ENCODE data around the gene CPLX3.
"Not testable (repeated sequence)": the region's sequence is repeated elsewhere in the genome, so short reads cannot be mapped to it uniquely, and the experiment has no call there.

CPLX3 gene

DNA sequence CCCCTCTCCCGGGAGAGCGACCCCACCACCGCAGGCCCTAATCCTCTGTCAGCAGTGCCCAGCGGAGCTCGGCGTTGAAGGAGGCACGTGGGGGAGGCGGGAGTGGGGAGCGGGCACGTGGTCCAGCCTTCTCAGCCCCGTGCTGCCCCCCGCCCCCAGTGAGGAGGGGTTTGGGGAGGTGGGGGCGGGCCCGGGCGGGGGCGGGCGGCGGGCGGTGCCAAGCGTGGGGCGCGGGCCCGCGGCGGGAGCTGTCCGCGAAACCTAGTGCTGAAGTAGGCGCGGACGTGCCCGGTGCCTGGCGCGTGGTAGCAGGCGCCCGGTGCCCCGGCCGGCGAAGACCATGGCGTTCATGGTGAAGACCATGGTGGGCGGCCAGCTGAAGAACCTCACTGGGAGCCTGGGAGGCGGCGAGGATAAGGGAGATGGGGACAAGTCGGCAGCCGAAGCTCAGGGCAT is at the start of gene CPLX3:
Gene CPLX3 (plus strand): TSS at position 264 of the 456 bp plus-strand sequence. CDS start 77 bp downstream, at position 341.
- in situ Hi-C loops (cut with HindIII; ENCODE audit: low sequenced_read_pairs): no loop called here

DNA sequence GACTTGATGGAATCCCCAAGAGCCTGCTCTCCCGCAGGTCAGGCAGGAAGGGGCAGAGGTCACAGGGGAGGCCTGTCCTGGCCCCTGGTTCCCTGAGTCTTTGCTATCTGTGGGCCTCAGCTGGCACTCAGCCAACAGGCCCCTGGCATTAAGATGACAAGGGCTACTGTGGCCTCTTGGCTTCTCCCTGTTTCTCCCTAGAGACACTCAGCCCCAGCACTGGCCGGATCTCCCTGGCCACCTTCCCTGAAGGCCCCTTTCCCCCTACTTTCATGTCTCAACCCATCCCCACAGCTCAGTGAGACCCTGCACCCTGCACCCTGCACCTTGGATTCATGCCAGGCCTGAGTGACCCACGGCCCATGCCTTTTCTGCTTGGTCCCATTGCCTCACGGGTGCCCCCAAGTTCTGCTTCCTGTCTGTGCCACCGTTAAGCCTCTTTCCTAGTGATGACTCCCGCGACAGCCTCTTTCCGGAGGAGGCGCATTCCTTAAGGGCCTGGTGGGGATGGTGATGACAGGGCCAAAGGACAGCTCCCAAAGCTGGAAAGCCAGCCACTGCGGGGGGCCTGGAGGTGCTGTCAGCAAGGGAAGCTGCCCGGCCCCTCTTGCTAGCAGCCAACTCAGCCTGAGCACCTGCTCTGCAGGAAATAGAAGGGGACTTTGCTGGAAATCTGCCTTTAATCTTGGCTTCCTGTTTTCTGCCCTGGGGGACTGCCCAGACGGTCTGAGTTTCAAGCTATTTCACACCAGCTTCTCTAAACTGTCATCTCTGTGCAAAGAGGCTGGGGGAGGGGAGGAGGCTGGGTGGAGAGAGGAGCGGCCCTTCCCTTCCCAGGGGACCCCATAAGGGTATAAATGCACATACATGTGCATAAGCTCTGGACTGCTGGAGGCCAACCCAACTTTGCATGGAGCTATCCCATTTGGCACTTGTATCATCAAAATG is 49.3 kb upstream of the CPLX3 start:
- in situ Hi-C loops (cut with HindIII; ENCODE audit: low sequenced_read_pairs): loop anchor here (5.0 kb wide), 1 partner anchor 75 kb away; no protein-coding TSS in a partner anchor

DNA sequence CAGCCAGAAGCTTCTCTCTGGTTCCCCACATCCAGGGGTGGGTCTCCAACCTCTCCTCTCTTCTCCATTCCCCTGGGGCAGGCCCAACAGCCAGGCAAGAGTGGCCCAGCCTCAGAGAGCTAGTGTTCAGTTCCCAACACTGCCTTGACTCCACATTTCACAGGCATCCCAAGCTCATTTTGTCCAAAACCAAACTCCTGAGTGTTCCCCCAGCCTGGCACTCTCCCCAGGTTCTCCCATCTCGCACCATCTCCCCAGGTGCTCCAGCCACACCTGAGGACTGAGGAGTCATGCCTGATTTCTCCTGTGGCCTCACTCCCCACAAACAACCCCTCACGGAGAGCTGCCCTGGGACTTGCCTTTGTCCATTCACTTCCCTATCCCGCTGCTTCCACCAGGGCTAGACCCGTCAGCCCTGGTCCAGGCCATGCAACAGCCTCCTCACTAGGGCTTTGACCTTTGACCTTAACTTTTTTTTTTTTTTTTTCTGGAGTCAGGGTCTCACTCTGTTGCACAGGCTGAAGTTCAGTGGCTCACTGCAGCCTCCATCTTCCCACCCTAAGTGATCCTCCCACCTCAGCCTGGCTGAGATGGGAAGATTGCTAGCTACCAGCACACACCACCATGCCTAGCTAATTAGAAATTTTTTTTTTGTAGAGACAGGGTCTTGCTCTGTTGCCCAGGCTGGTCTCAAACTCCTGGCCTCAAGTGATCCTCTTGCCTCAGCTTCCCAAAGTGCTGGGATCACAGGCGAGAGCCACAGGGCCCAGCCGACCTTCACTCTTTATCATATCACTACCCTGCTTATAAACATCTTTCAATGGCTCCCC is 48.4 kb upstream of the CPLX3 start:
- in situ Hi-C loops (cut with HindIII; ENCODE audit: low sequenced_read_pairs): loop anchor here (5.0 kb wide), 1 partner anchor 74 kb away; no protein-coding TSS in a partner anchor

DNA sequence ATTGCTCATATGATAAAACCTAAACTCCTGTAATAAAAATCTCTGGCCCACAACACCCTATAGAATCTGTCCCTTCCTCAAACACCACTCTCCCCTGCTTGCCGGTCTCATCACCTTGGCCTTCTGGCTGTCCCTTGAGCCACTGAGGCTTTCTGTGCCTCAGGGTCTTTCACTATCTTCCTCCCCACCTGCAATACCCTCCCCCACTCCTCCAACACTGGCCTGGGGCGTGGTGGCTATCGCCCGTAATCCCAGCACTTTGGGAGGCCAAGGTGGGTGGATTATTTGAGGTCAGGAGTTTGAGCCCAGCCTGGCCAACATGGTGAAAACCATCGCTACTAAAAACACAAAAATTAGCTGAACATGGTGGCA is 47.8 kb upstream of the CPLX3 start:
- in situ Hi-C loops (cut with HindIII; ENCODE audit: low sequenced_read_pairs): loop anchor here (5.0 kb wide), 1 partner anchor 74 kb away; no protein-coding TSS in a partner anchor

DNA sequence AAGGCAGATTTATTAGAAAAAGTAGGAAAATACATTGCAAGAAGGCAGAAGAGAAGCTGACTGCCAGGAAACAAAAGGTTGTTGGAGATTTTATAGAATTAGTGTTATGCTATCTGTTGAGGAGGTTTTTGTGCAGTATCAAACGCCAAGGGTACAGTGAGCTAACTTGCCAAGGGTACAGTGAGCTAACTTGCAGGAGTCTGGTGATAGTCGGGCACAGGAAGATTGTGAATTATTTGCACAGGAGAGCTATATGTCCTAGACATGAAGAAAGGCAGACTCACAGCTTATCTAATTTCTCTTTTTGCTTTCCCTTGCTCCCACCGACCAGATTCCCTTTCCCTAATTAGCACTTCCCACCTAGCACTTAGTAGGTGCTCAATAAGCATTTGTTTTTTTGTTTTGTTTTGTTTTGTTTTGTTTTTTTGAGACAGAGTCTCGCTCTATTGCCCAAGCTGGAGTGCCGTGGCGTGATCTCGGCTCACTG is 47.2 kb upstream of the CPLX3 start:
- in situ Hi-C loops (cut with HindIII; ENCODE audit: low sequenced_read_pairs): loop anchor here (5.0 kb wide), 1 partner anchor 73 kb away; no protein-coding TSS in a partner anchor

DNA sequence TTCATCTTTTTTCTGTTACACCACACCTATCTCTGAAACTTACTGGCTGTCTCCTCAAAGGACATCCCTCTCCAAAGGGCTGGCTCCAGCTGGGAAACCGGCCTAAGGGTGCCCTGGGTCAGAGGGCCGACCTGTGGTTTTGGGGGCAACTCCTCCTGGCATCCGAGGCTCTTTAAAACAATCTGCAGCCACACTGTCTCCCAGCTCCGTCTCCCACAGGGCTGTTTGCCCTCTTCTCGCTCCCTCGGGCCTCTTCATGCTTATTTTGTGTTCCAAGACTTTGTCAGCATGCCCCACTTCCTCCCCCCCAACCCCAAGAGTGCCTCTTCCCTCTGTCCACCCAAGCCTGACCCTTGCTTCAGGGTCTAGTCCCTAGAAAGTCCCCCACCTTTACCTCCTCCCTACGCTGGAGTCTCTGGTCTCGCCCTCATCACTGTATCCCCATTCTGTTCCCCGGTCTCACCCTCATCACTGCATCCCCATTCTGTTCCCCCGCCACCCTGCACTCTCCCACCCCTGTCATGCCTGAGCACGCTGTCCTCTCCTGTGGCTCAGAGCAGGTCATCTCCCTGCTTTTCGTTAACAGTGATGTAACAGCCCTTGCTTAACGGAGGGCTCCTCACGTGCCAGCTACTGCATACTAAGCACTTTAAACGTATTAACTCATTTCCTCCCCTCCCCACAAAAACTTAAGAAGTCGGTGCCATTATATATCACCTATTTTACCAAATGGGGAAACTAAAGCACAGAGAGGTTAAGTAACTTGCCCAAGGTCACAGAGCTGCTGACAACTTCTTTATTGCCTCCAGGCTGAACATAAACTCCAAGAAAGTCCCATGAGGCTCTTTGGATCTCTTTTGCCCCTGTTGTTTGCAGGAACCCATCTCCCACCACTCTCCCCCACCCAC is 45.6 kb upstream of the CPLX3 start:
- in situ Hi-C loops (cut with HindIII; ENCODE audit: low sequenced_read_pairs): no loop called here

DNA sequence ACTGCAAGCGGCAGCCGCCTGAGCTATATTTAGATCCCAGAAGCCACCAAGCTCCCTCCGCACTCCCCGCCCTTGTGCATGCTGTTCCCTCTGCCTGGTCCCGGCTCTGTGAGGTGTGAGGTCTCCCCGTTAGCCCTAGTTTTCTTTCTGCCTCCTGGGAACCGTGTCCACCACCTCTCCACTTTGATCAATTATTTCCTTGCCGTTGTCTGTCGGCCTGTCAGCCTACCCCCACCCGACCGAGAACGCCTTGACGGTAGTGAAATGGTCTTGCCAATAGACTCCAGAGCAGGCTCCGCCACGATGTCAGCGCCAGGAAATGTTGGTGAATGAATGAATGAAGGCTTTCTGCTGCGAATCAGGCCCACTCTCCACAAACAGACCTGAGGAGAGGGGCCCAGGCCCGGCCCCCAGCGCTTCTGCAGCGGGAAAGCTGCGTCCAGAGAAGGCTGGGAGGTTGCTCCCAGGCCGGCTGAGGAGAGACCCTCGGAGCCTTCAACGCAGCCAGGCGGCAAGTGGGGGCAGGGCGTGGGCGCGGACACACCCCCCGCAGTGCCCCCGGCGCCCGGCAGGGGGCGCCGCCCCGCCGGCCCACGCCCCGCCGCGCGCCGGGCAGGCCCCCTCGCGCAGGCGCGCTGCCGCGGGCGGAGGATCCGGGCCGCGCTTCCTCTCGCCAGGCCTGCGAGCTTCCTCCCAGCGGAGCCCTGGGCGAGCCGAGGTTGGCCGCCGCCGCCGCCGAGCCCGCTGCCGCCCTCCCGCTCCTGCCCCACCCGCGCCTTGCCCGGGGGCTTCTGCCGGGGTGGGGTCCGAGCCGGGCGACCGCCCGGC is 44.8 kb upstream of the CPLX3 start, which contains the start of gene CSK:
Gene CSK (plus strand): TSS at position 650 of the 828 bp plus-strand sequence. CDS start 16,218 bp downstream, outside the sequence.
- in situ Hi-C loops (cut with HindIII; ENCODE audit: low sequenced_read_pairs): no loop called here

DNA sequence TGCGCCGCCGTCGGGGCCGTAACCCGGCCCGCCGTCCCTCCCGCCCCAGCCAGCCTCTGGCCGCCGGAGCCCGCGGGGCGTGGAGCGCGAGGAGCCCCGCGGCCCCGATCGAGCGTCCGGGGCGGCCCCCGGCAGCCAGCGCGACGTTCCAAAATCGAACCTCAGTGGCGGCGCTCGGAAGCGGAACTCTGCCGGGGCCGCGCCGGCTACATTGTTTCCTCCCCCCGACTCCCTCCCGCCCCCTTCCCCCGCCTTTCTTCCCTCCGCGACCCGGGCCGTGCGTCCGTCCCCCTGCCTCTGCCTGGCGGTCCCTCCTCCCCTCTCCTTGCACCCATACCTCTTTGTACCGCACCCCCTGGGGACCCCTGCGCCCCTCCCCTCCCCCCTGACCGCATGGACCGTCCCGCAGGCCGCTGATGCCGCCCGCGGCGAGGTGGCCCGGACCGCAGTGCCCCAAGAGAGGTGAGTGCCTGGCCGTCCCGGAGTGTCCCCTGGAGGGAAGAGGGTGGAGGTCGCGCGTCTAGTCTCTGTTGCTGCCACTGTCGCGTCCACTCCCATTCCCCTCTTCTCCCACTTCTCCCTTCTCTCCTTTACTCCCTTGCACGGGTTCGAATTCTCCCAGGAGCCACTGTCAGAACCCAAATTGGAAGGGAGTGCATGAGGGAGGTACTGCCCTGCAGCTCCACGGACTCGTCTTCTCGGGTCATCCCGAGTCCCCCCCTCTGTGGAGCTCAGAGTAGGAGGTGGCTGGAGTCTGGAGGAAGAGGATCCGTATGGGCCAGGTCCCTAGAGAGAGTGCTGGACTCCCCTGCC is 44.0 kb upstream of the CPLX3 start:
- in situ Hi-C loops (cut with HindIII; ENCODE audit: low sequenced_read_pairs): no loop called here

DNA sequence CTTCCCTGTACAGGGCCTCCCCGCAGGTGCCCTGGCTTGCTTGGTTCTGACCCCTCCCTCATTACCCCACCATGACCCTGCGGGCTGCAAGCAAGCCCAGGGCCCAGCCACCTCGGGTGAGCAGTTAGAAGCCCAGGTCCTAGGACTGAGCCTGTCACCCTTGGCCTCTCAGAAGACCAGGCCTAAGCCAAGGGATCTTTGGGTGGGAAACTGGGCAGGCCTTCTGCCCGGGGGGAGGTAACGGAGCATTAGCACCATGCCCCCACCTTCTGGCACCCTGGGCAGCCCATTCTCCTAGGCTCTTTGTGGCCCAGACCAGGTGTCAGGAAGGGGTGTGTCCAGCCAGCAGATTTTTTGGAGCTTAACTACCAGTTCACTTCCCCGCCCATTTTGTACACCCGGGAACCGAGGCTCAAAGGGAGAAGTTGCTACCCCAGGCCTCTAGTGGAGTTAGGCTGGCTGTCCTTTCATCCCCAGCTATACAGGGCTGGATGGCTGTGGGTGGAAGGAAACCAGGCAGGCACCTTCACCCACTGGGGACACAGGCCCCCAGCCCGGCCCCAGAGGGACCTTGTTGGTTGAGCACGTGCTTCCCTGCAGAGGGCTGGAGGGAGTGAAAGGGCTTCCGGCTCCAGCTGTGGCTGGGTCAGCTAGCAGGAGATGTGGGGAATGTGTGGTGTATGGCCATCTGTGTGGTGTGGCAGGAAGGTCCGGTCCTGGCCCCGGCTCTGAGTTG is 43.2 kb upstream of the CPLX3 start:
- in situ Hi-C loops (cut with HindIII; ENCODE audit: low sequenced_read_pairs): no loop called here

DNA sequence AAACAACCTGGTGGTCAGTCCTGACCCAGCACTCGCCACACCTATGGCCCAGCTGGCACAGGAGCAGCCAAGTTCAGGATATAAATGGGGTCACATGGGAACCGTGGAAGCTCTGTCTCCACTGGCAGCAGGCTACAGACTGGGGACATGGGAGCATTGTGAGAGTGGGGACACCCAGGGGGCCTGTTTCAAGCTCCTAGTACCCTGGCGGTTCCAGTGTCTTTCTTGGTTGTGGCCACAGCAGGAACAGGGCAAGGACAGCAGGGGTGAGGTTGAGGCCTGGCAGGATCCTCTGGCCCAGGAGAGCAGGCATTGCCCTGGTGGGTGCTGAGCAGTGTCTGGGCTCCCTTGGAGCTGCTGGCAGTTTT is 42.6 kb upstream of the CPLX3 start:
- in situ Hi-C loops (cut with HindIII; ENCODE audit: low sequenced_read_pairs): no loop called here

GRCh38 chr15:74784426-74785193 is 41.8 kb upstream of the CPLX3 start:
- in situ Hi-C loops (cut with HindIII; ENCODE audit: low sequenced_read_pairs): no loop called here

DNA sequence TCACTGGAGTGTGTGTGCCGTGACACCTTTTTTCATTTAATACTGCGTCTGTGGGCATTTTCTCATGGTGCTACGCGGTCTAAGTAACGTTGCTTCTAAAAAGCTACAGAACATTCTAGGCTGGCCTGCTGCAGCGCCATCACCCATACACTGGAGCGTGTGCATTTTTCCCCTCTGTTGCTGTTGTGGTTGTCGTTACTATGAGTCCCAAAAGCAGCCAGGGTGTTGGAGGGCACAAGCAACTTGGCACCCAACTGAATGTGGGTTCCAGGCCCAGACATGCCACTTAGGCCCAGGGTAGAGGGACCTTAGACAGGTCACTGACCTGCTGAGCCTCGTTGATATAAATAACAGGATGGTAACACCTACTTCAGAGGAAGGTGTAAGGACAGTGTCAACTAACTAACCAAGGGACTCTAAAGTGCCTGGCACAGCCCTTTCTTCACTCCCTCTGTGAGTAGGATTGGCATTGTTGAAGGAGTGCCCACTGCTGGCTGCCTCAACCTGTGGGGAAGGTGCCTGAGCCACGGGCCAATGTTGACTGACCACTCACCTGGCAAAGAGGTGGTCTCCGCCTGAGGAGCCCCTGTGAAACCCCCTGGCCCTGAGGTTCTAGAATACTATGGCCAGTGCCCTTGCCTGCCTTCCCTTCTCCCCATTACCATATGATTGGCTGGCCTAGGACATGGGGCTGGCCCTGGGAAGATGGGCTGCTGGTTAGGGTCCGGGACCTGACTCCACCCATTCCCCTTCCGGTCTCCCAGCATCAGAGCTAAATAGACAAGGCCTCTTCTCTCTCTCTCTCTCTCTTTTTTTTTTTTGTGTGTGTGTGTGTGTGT is 41.0 kb upstream of the CPLX3 start:
- in situ Hi-C loops (cut with HindIII; ENCODE audit: low sequenced_read_pairs): no loop called here

DNA sequence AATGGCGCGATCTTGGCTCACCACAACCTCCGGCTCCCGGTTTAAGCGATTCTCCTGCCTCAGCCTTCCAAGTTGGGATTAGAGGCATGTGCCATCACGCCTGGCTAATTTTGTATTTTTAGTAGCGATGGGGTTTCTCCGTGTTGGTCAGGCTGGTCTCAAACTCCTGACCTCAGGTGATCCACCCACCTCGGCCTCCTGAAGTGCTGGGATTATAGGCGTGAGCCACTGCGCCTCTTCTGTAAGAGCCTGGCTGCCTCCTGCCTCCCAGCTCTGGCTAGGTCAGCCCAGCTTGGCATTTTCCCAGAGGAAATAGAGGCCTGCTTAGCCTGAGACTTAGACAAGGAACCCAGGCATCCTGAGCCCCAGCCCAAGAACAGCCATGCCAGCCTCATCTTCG is 40.3 kb upstream of the CPLX3 start:
- in situ Hi-C loops (cut with HindIII; ENCODE audit: low sequenced_read_pairs): not testable (repeated sequence)

DNA sequence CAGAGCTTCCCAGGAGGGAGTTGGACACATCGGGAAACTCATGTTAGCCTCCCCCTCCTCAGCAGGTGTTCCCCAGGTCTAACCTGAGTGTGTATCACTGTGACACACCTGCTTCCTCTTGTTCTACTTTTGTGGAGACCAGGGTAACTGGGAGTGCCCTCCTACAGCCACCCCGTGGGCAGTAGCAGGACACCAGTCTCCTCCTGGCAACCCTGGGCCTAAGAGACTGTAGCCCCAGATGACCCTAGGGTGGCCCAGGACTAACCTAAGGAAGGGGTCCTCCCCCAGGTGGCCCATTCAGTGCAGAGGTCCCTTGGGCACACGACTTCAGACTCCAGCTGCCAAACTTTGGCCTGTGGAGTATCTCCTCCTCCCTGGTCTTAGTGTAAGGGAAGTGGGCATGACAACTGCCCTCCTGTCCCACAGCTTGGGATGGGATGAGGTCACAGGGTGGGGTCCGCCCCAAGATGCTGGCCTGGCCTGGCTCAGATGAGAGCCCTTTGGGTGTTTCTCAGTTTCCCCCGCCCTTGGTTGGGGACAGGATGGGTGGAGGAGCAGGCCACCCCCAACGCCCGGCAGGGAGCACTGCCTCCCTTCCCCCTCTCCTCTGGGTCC is 39.8 kb upstream of the CPLX3 start:
- in situ Hi-C loops (cut with HindIII; ENCODE audit: low sequenced_read_pairs): no loop called here

DNA sequence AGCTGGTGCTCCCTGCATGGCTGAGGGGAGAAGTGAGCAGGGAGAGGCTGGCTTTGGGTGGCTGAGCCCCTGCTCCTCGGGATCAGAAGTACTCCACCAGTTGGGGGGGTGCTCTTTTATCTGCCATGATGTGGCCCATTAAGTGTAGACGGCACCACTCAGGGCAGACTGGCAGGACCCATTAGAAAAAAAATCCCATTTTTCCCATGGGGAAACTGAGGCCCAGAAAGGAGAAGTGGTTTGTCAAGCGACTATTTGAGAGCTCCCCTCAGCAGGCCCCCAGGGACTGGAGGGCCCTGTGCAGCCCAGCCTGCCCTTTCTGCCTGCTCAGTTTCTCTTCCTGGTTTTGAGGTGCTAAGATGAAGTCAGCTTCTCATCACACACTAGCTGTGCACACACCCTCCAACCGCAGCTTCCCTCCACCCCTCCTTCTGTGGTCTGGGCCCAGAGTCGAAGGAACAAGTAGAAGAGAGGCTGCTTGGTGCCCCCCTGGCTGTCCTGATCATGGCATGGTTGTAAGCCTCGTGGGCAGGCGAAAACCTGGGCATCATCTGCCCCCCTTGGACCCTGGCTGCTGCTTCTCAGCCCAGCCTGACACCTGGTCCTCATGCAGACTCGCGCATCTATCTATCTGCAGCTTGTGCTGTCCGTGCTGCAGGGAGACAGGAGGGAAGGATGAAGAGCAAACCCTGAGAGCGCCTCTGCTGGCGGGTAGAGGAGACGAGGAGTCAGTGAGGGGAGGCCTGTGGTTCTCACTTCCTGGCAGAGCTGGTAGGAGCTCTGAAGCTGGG is 39.0 kb upstream of the CPLX3 start:
- in situ Hi-C loops (cut with HindIII; ENCODE audit: low sequenced_read_pairs): no loop called here

Measured in endothelial cell of hepatic sinusoid (primary cell).